K562 (cell line): ENCODE data around the gene ZFYVE19. TPM values are rescaled to one million over a fixed set of nuclear protein-coding genes. Genes with fewer than 3 reads are reported as not detected.

ENCODE experiments used
- ATAC-seq: fragments of 200-7000 bp; cut with Tn5 transposase; 3 replicates; pipeline ENCODE4 v1.9.1; 2020; ENCODE audit warnings: moderate library complexity
- BruUV-seq: library from RNA; stranded (reverse); fragments of 400-500 nt; replicated peaks from 2 replicates; lab custom pipeline; 2021; lab: Mats Ljungman, UMichigan
- CTCF ChIA-PET: fragments of 300-600 bp; formaldehyde crosslinking; extraction: SDS; loops from one replicate; lab custom pipeline; 2021; ENCODE audit warnings: low intra/inter-chr PET ratio; lab: Yijun Ruan, JAX
- POLR2A ChIA-PET: fragments of 300-600, 350-650 bp; sonication (Branson Sonifier 250); formaldehyde crosslinking; extraction: SDS; loops from one replicate; lab custom pipeline; 2021; ENCODE audit warnings: antibody characterized with exemption, inconsistent platforms; lab: Yijun Ruan, JAX
- DNase-seq, 4 experiments: peaks; one replicate each; pipeline versions ENCODE4 v3.0.0 to v3.0.0-alpha.2; 2011 to 2018; ENCODE audit warnings: low spot score in 3 of 4, mixed read lengths in 3 of 4; ENCODE audit errors: extremely low read depth in 1 of 4
- FAIRE-seq: peaks from 2 replicates; lab custom pipeline; 2011; peaks lifted over from hg19 to GRCh38; lab: Jason Lieb, UNC
- H2AFZ ChIP-seq: 2 replicates; pipeline ENCODE4 v1.6.0; 2011; ENCODE audit warnings: low read depth, low read length, control low read depth, inconsistent platforms
- H3K27ac ChIP-seq: fragments of 200-600 bp; 3 replicates; pipeline ENCODE4 v1.8.0; 2011; ENCODE audit warnings: low read depth, mild to moderate bottlenecking, control low read depth, inconsistent platforms, low read length, moderate library complexity, mixed read lengths; ENCODE audit errors: extremely low read depth
- H3K27me3 ChIP-seq, 2 experiments: fragments of 300-600 bp in 1 of 2; 2 replicates in 1 of 2; 3 replicates in 1 of 2; pipeline versions ENCODE4 v1.6.0 to v1.8.0; 2011; ENCODE audit warnings: inconsistent platforms in 2 of 2, low read length in 2 of 2, mild to moderate bottlenecking in 1 of 2, mixed read lengths in 1 of 2, moderate library complexity in 1 of 2; ENCODE audit not compliant: control insufficient read depth in 2 of 2, insufficient read depth in 2 of 2
- H3K36me3 ChIP-seq: fragments of 300-600 bp; 3 replicates; pipeline ENCODE4 v1.8.0; 2011; ENCODE audit warnings: mild to moderate bottlenecking, low read length, inconsistent platforms; ENCODE audit not compliant: control insufficient read depth, insufficient read depth
- H3K4me1 ChIP-seq, 2 experiments: fragments of 200-600 bp in 1 of 2; replicated peaks in 1 of 2; 2 replicates in 1 of 2; 3 replicates in 1 of 2; pipeline versions ENCODE4 v1.5.1 to v1.8.0; 2011; ENCODE audit warnings: inconsistent platforms in 2 of 2, low read length in 2 of 2, mild to moderate bottlenecking in 1 of 2, mixed read lengths in 1 of 2, moderate library complexity in 1 of 2; ENCODE audit not compliant: control insufficient read depth in 2 of 2, insufficient read depth in 2 of 2
- H3K4me2 ChIP-seq: 2 replicates; pipeline ENCODE4 v1.6.1; 2011; ENCODE audit warnings: low read length, control low read depth, inconsistent platforms, mixed read lengths; ENCODE audit not compliant: insufficient read depth
- H3K4me3 ChIP-seq: fragments of 200-600 bp; sonication (generic), shearing (Covaris generic); 2 replicates; pipeline ENCODE4 v1.5.1; 2016; ENCODE audit warnings: control low read depth, inconsistent platforms
- H3K79me2 ChIP-seq: fragments of 200-600 bp; 3 replicates; pipeline ENCODE4 v1.8.0; 2011; ENCODE audit warnings: low read length, inconsistent platforms; ENCODE audit not compliant: control insufficient read depth, insufficient read depth
- H3K9ac ChIP-seq, 2 experiments: 2 replicates each; pipeline versions ENCODE4 v1.6.0 to v1.6.1; 2011; ENCODE audit warnings: low read depth in 2 of 2, low read length in 2 of 2, control low read depth in 1 of 2, inconsistent platforms in 1 of 2, mild to moderate bottlenecking in 1 of 2, mixed read lengths in 1 of 2; ENCODE audit not compliant: insufficient read depth in 1 of 2
- H3K9me1 ChIP-seq: one replicate; pipeline ENCODE4 v1.6.0; 2011; ENCODE audit warnings: inconsistent platforms, mild to moderate bottlenecking, low read length, moderate library complexity; ENCODE audit not compliant: control insufficient read depth, insufficient read depth
- H3K9me3 ChIP-seq: replicated peaks from 2 replicates; pipeline ENCODE4 v1.5.1; 2011; ENCODE audit warnings: low read depth, low read length, inconsistent platforms; ENCODE audit not compliant: control insufficient read depth, insufficient read depth
- H4K20me1 ChIP-seq: replicated peaks from 2 replicates; pipeline ENCODE4 v1.6.1; 2011; ENCODE audit warnings: low read length, inconsistent platforms, mixed read lengths; ENCODE audit not compliant: control insufficient read depth, insufficient read depth
- ASH1L ChIP-seq: fragments of 450-650 bp; IDR thresholded peaks from 2 replicates; pipeline ENCODE4 v1.6.1; 2018; ENCODE audit warnings: borderline replicate concordance, mild to moderate bottlenecking, low read depth; ENCODE audit not compliant: partially characterized antibody
- HDAC6 ChIP-seq: IDR thresholded peaks from 2 replicates; pipeline ENCODE4 v1.6.1; 2012; ENCODE audit warnings: low read depth, mild to moderate bottlenecking, control low read depth, inconsistent platforms, low read length, moderate library complexity
- RB1 ChIP-seq: fragments of 450-650 bp; IDR thresholded peaks from 2 replicates; pipeline ENCODE4 v1.6.1; 2017; ENCODE audit warnings: low read depth, mild to moderate bottlenecking
- ZNF398 ChIP-seq: fragments of 250-450 bp; sonication (Bioruptor Pico); IDR thresholded peaks from 2 replicates; pipeline ENCODE4 v1.8.0; 2021; ENCODE audit warnings: moderate library complexity, mild to moderate bottlenecking, inconsistent platforms
- ZNF592 ChIP-seq: fragments of 450-650 bp; IDR thresholded peaks from 2 replicates; pipeline ENCODE4 v1.6.1; 2017; ENCODE audit warnings: antibody characterized with exemption, mild to moderate bottlenecking
- WGBS: fragments of 100-300 bp; shearing (Covaris generic); methylation state at CpG from one replicate; pipeline ENCODE4 v1.1.6; 2016; ENCODE audit warnings: low coverage, mixed read lengths; ENCODE audit not compliant: insufficient coverage; ENCODE audit errors: missing lambda C conversion rate; 5-methylcytosine and 5-hydroxymethylcytosine counted together
- in situ Hi-C: fragments of 300-500 bp; cut with MboI; formaldehyde crosslinking; loops from 4 replicates; pipeline ENCODE4 v1.15.0; 2018; ENCODE audit warnings: inconsistent platforms, mixed read lengths
- intact Hi-C: fragments of 100-400 bp; cut with micrococcal nuclease; formaldehyde crosslinking; loops from 2 replicates; pipeline ENCODE4 v1.14.2; 2022
- polyA plus RNA-seq, 8 experiments: library from polyadenylated mRNA; depleted of rRNA in 4 of 8; stranded (reverse) in 5 of 8; unstranded in 3 of 8; fragments of >200 nt; fragmentation: Nextera tagmentation in 2 of 8; fragmentation: Illumina TruSeq in 1 of 8; extraction: Ambion mirVana in 2 of 8; extraction: Trizol in 1 of 8; gene quantifications; 2 replicates each; pipeline versions ENCODE4 v1.2.1 to v1.2.3, GENCODE V29; 2011 to 2014; ENCODE audit warnings: inconsistent platforms in 1 of 8, missing spikeins in 1 of 8
- total RNA-seq, 7 experiments: library from RNA; depleted of rRNA in 6 of 7; stranded (reverse); fragments of >200 nt in 6 of 7; fragmentation: Illumina TruSeq in 2 of 7; extraction: Trizol in 2 of 7; gene quantifications; 2 replicates each; pipeline versions ENCODE4 v1.2.1 to v1.2.3, GENCODE V29; 2011 to 2021; ENCODE audit warnings: low replicate concordance in 1 of 7
- TF ChIP-seq, protein P1 (sequence below), 2 experiments: fragments of 450-650 bp; IDR thresholded peaks; 2 replicates each; pipeline ENCODE4 v1.6.1; 2016; ENCODE audit warnings: mild to moderate bottlenecking in 2 of 2, borderline replicate concordance in 1 of 2, low read depth in 1 of 2, moderate library complexity in 1 of 2
- TF ChIP-seq, protein P2 (sequence below): fragments of 250-450 bp; sonication (Bioruptor Pico); IDR thresholded peaks from 2 replicates; pipeline ENCODE4 v1.8.0; 2021; ENCODE audit warnings: moderate library complexity, mild to moderate bottlenecking, inconsistent platforms

ZFYVE19 gene
- total and polyA plus RNA-seq, 9 of the 15 experiments (the other 6 are each of a cell fraction or from before 2014, with no cell fraction given) = 1.5 to 36.8 (median 19.9) TPM

- 25% methylated on average over 2 of the region's 2 CpGs for WGBS
- in situ Hi-C loops = no loop called here
- FAIRE-seq (peak; percentile 79), DNase-seq (no peak), ATAC-seq (no peak)
- peaks cover 4% of the 10 kb centered on the region for H4K20me1 ChIP-seq
- no peaks in the 10 kb centered on the region for H3K36me3 ChIP-seq
- H3K27ac ChIP-seq = no peak overlapping the region
- H3K4me2 ChIP-seq = no peak overlapping the region
- H3K27me3 ChIP-seq = no peaks in the 10 kb centered on the region
- H3K79me2 ChIP-seq = no peaks in the 10 kb centered on the region
- ChIA-PET POLR2A (interaction anchor here (1.0 kb wide), 1 partner anchor 85 kb away, joined by 3 read pairs; no protein-coding TSS in a partner anchor), CTCF (no interaction called here)
- H3K9me3 ChIP-seq = no peaks in the 10 kb centered on the region
- H2AFZ ChIP-seq = peak overlapping the region; percentile 56
- H3K4me1 ChIP-seq = peaks cover 5 to 21% of the 10 kb centered on the region in 2 experiments; a peak in 4 of 5 replicates
- no peaks in the 10 kb centered on the region for H3K9me1 ChIP-seq
- no peak overlapping the region; a peak in 1 of 4 replicates for H3K9ac ChIP-seq
- H3K4me3 ChIP-seq = no peak overlapping the region
- intact Hi-C loops = no loop called here
- BruUV-seq = no TSS peak
- TF ChIP-seq ASH1L (no peak), ZNF592 (no peak), HDAC6 (no peak), ZNF398 (CRISPR knock-in tag) (no peak), RB1 (no peak)
- TF ChIP-seq, protein P1, sequence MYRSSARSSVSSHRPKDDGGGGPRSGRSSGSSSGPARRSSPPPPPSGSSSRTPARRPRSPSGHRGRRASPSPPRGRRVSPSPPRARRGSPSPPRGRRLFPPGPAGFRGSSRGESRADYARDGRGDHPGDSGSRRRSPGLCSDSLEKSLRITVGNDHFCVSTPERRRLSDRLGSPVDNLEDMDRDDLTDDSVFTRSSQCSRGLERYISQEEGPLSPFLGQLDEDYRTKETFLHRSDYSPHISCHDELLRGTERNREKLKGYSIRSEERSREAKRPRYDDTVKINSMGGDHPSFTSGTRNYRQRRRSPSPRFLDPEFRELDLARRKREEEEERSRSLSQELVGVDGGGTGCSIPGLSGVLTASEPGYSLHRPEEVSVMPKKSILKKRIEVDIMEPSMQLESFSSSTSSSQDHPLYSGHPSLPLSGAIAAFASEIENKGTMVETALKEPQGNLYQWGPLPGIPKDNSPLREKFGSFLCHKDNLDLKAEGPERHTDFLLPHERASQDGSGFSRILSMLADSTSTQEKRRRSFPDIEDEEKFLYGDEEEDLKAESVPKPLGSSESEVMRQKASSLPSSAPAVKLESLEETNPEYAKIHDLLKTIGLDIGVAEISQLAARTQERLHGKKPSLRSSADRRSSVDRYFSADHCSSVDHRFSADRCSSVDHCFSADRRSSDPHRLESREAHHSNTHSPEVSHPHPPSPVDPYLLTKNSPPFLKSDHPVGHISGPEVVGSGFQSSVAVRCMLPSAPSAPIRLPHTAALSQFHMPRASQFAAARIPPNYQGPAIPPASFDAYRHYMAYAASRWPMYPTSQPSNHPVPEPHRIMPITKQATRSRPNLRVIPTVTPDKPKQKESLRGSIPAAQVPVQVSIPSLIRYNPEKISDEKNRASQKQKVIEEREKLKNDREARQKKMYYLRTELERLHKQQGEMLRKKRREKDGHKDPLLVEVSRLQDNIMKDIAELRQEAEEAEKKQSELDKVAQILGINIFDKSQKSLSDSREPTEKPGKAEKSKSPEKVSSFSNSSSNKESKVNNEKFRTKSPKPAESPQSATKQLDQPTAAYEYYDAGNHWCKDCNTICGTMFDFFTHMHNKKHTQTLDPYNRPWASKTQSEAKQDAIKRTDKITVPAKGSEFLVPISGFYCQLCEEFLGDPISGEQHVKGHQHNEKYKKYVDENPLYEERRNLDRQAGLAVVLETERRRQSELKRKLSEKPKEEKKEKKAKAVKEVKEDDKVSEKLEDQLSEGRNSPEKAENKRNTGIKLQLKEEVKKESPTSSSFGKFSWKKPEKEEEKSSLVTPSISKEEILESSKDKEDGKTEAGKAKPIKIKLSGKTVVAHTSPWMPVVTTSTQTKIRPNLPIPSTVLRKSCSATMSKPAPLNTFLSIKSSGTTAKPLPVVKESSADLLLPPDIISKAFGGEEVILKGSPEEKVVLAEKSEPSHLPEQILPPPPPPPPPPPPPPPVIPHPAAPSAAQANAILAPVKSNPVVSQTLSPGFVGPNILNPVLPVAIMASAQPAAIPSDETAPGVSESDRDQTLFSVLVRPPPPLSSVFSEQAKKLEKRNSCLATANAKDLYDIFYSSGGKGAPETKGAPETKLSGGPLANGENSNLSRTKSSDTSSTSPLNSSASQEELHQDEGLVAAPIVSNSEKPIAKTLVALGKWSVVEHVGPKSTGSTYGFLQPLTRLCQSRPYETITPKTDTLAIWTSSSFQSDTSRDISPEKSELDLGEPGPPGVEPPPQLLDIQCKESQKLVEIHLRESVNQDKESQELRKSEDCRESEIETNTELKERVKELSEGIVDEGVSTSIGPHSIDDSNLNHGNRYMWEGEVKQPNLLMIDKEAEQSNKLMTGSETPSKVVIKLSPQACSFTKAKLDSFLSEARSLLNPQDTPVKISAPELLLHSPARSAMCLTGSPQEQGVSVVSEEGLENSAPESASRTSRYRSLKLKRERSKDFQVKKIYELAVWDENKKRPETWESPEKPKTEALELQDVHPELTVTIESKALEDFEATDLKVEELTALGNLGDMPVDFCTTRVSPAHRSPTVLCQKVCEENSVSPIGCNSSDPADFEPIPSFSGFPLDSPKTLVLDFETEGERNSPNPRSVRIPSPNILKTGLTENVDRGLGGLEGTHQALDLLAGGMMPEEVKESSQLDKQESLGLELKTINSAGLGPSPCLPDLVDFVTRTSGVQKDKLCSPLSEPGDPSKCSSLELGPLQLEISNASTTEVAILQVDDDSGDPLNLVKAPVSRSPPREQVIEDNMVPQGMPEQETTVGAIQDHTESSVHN (IDR thresholded peaks at IDR 0.05; ENCODE audit: borderline replicate concordance in 1 of 2, low read depth in 1 of 2) = no peak
- TF ChIP-seq, protein P2, sequence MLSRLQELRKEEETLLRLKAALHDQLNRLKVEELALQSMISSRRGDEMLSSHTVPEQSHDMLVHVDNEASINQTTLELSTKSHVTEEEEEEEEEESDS (CRISPR knock-in tag) = no peak
These were observed 24.0 kb downstream of the ZFYVE19 start for GRCh38 chr15:40830884-40831283.
